IPS-15b (cell line): ENCODE results near the gene SNX27.

ENCODE experiments used
- H3K27me3 ChIP-seq: one replicate; pipeline ENCODE4 v1.6.1; 2013; ENCODE audit warnings: low read length; ENCODE audit not compliant: control insufficient read depth, insufficient read depth
- H3K36me3 ChIP-seq: one replicate; pipeline ENCODE4 v1.6.1; 2013; ENCODE audit warnings: low read length; ENCODE audit not compliant: control insufficient read depth, insufficient read depth
- H3K4me1 ChIP-seq: one replicate; pipeline ENCODE4 v1.6.1; 2013; ENCODE audit warnings: mild to moderate bottlenecking, low read length; ENCODE audit not compliant: control insufficient read depth, insufficient read depth
- H3K4me3 ChIP-seq: one replicate; pipeline ENCODE4 v1.5.1; 2013; ENCODE audit warnings: low read depth, low read length
- H3K9ac ChIP-seq: one replicate; pipeline ENCODE4 v1.6.1; 2013; ENCODE audit warnings: low read depth, mild to moderate bottlenecking, low read length
- H3K9me3 ChIP-seq: one replicate; pipeline ENCODE4 v1.6.1; 2013; ENCODE audit warnings: mild to moderate bottlenecking, low read length; ENCODE audit not compliant: control insufficient read depth, insufficient read depth

Gene SNX27

GRCh38 chr1:151611832-151612500 is at the start of gene SNX27:
TSS of gene SNX27 (plus strand) at chr1:151612050. CDS start at chr1:151612202, 152 bp downstream.
- Histone ChIP-seq H3K36me3 (no peaks in the 10 kb centered on the region), H3K4me1 (no peaks in the 10 kb centered on the region), H3K27me3 (no peaks in the 10 kb centered on the region), H3K9me3 (no peaks in the 10 kb centered on the region), H3K9ac (peak within 1 kb of the TSS; percentile 57), H3K4me3 (peak within 1 kb of the TSS; percentile 98)

- peaks cover 12% of the 10 kb centered on the region for H3K36me3 ChIP-seq
Observed at GRCh38 chr1:151562661-151563060, 49.2 kb upstream of the SNX27 start.

GRCh38 chr1:151563376-151563775 is 48.5 kb upstream of the SNX27 start:
- H3K4me1 ChIP-seq = no peaks in the 10 kb centered on the region
- H3K36me3 ChIP-seq = peaks cover 12% of the 10 kb centered on the region
- no peak overlapping the region for H3K4me3 ChIP-seq
- no peak overlapping the region for H3K9ac ChIP-seq
- H3K9me3 ChIP-seq = no peaks in the 10 kb centered on the region
- no peaks in the 10 kb centered on the region for H3K27me3 ChIP-seq

More at GRCh38 chr1:151562661-151563060, 49.2 kb upstream of the SNX27 start:
- Histone ChIP-seq H3K9me3 (no peaks in the 10 kb centered on the region), H3K27me3 (no peaks in the 10 kb centered on the region), H3K9ac (no peak overlapping the region), H3K4me1 (no peaks in the 10 kb centered on the region), H3K4me3 (no peak overlapping the region)

GRCh38 chr1:151565502-151566189 is 46.2 kb upstream of the SNX27 start:
- Histone ChIP-seq H3K9ac (no peak overlapping the region), H3K4me1 (no peaks in the 10 kb centered on the region), H3K9me3 (no peaks in the 10 kb centered on the region), H3K4me3 (no peak overlapping the region), H3K36me3 (peaks cover 21% of the 10 kb centered on the region), H3K27me3 (no peaks in the 10 kb centered on the region)

- no peaks in the 10 kb centered on the region for H3K4me1 ChIP-seq
- H3K36me3 ChIP-seq = peaks cover 21% of the 10 kb centered on the region
- no peak overlapping the region for H3K4me3 ChIP-seq
- no peaks in the 10 kb centered on the region for H3K27me3 ChIP-seq
- H3K9me3 ChIP-seq = no peaks in the 10 kb centered on the region
- H3K9ac ChIP-seq = no peak overlapping the region
Observed at GRCh38 chr1:151568626-151569088, 43.2 kb upstream of the SNX27 start.

GRCh38 chr1:151570819-151571218 is 41.0 kb upstream of the SNX27 start:
- peaks cover 17% of the 10 kb centered on the region for H3K36me3 ChIP-seq
- H3K27me3 ChIP-seq = no peaks in the 10 kb centered on the region
- no peaks in the 10 kb centered on the region for H3K4me1 ChIP-seq

GRCh38 chr1:151574575-151575529 is 37.0 kb upstream of the SNX27 start:
- Histone ChIP-seq H3K9ac (no peak overlapping the region), H3K36me3 (no peaks in the 10 kb centered on the region), H3K9me3 (no peaks in the 10 kb centered on the region), H3K4me1 (peaks cover 2% of the 10 kb centered on the region), H3K27me3 (no peaks in the 10 kb centered on the region), H3K4me3 (no peak overlapping the region)

More at GRCh38 chr1:151570819-151571218, 41.0 kb upstream of the SNX27 start:
- Histone ChIP-seq H3K9ac (no peak overlapping the region), H3K9me3 (no peaks in the 10 kb centered on the region), H3K4me3 (no peak overlapping the region)

GRCh38 chr1:151577173-151577572 is 34.7 kb upstream of the SNX27 start:
- Histone ChIP-seq H3K27me3 (no peaks in the 10 kb centered on the region), H3K9ac (no peak overlapping the region), H3K9me3 (no peaks in the 10 kb centered on the region), H3K36me3 (peaks cover 5% of the 10 kb centered on the region), H3K4me1 (peaks cover 2% of the 10 kb centered on the region), H3K4me3 (no peak overlapping the region)

GRCh38 chr1:151578941-151579340 is 32.9 kb upstream of the SNX27 start:
- Histone ChIP-seq H3K36me3 (peaks cover 5% of the 10 kb centered on the region), H3K4me1 (peaks cover 2% of the 10 kb centered on the region)

GRCh38 chr1:151579436-151580225 is 32.2 kb upstream of the SNX27 start:
- H3K36me3 ChIP-seq = peaks cover 5% of the 10 kb centered on the region
- no peak overlapping the region for H3K9ac ChIP-seq
- H3K27me3 ChIP-seq = no peaks in the 10 kb centered on the region
- H3K4me1 ChIP-seq = peaks cover 2% of the 10 kb centered on the region
- H3K9me3 ChIP-seq = no peaks in the 10 kb centered on the region
- no peak overlapping the region for H3K4me3 ChIP-seq

More at GRCh38 chr1:151578941-151579340, 32.9 kb upstream of the SNX27 start:
- Histone ChIP-seq H3K4me3 (no peak overlapping the region), H3K9ac (no peak overlapping the region), H3K27me3 (no peaks in the 10 kb centered on the region), H3K9me3 (no peaks in the 10 kb centered on the region)

- Histone ChIP-seq H3K4me1 (peaks cover 2% of the 10 kb centered on the region), H3K27me3 (no peaks in the 10 kb centered on the region), H3K9ac (no peak overlapping the region), H3K36me3 (peaks cover 5% of the 10 kb centered on the region), H3K9me3 (no peaks in the 10 kb centered on the region), H3K4me3 (no peak overlapping the region)
Observed at GRCh38 chr1:151581451-151581850, 30.4 kb upstream of the SNX27 start.
